HepG2 (cell line): Measurements from ENCODE around the gene RBBP9. TPM values are rescaled to one million over a fixed set of nuclear protein-coding genes. Genes with fewer than 3 reads are reported as not detected.

ENCODE experiments used
- BRCA1 ChIP-seq: sonication (generic); formaldehyde crosslinking; IDR thresholded peaks from 2 replicates; pipeline ENCODE4 v1.4.0; 2020; ENCODE audit warnings: missing genetic modification reagents
- CBX1 ChIP-seq: IDR thresholded peaks from one replicate; pipeline ENCODE4 v1.6.1; 2016; ENCODE audit warnings: antibody characterized with exemption, low read depth
- EED ChIP-seq: sonication (generic); formaldehyde crosslinking; IDR thresholded peaks from 2 replicates; pipeline ENCODE4 v1.5.0; 2020; ENCODE audit warnings: mild to moderate bottlenecking, missing genetic modification reagents
- FOXA1 ChIP-seq, 2 experiments: fragments of 450-650 bp in 1 of 2; sonication (generic) in 1 of 2; formaldehyde crosslinking in 1 of 2; IDR thresholded peaks; 2 replicates each; pipeline versions ENCODE4 v1.4.0 to v1.6.1; 2016 to 2020; ENCODE audit warnings: missing genetic modification reagents in 1 of 2
- GABPA ChIP-seq, 2 experiments: IDR thresholded peaks; 2 replicates each; pipeline ENCODE4 v1.6.1; 2011 to 2016; ENCODE audit warnings: low read depth in 2 of 2, low read length in 1 of 2, missing biosample characterization in 1 of 2, missing genetic modification characterization in 1 of 2
- MBD4 ChIP-seq: IDR thresholded peaks from 2 replicates; pipeline ENCODE4 v1.6.1; 2012; ENCODE audit warnings: low read length, inconsistent platforms, borderline replicate concordance
- MEF2D ChIP-seq: sonication (generic); formaldehyde crosslinking; IDR thresholded peaks from 2 replicates; pipeline ENCODE4 v1.5.1; 2020; ENCODE audit warnings: mild to moderate bottlenecking, missing genetic modification reagents
- NFYC ChIP-seq: IDR thresholded peaks from 2 replicates; pipeline ENCODE4 v1.6.1; 2016; ENCODE audit warnings: missing genetic modification reagents, missing compliant biosample characterization
- PAF1 ChIP-seq: IDR thresholded peaks from 2 replicates; pipeline ENCODE4 v1.6.1; 2016; ENCODE audit warnings: missing genetic modification reagents, missing compliant biosample characterization
- TCF7 ChIP-seq: sonication (generic); IDR thresholded peaks from 2 replicates; pipeline ENCODE4 v1.6.1; 2016; ENCODE audit warnings: antibody characterized with exemption, low read depth
- ZFP36L2 ChIP-seq: sonication (generic); formaldehyde crosslinking; IDR thresholded peaks from 2 replicates; pipeline ENCODE4 v1.4.0; 2020; ENCODE audit warnings: missing genetic modification reagents
- polyA plus RNA-seq, 8 experiments: library from polyadenylated mRNA; depleted of rRNA in 3 of 8; stranded (reverse) in 7 of 8; unstranded in 1 of 8; fragments of >200 nt; fragmentation: Illumina TruSeq in 4 of 8; extraction: Trizol in 4 of 8; gene quantifications; 2 replicates each; pipeline versions ENCODE4 v1.2.1 to v1.2.3, GENCODE V29; 2011 to 2016; ENCODE audit warnings: low read depth in 4 of 8, missing spikeins in 1 of 8, mixed read lengths in 1 of 8; ENCODE audit not compliant: insufficient read depth in 1 of 8
- total RNA-seq, 5 experiments: library from RNA; depleted of rRNA; stranded (reverse); fragments of >200 nt; fragmentation: Illumina TruSeq; extraction: Trizol; gene quantifications; 2 replicates each; pipeline ENCODE4 v1.2.3, GENCODE V29; 2016; ENCODE audit warnings: low read depth in 1 of 5
- TF ChIP-seq, protein P1 (sequence below): sonication (generic); formaldehyde crosslinking; IDR thresholded peaks from 2 replicates; pipeline ENCODE4 v1.4.0; 2020; ENCODE audit warnings: missing genetic modification reagents
- TF ChIP-seq, protein P2 (sequence below): sonication (generic); formaldehyde crosslinking; IDR thresholded peaks from 2 replicates; pipeline ENCODE4 v1.4.0; 2020; ENCODE audit warnings: mild to moderate bottlenecking, missing genetic modification reagents, borderline replicate concordance
- TF ChIP-seq, protein P3 (sequence below): IDR thresholded peaks from 2 replicates; pipeline ENCODE4 v1.6.1; 2016; ENCODE audit warnings: low read depth, borderline replicate concordance
- TF ChIP-seq, protein P4 (sequence below): sonication (generic); formaldehyde crosslinking; IDR thresholded peaks from 2 replicates; pipeline ENCODE4 v1.5.0; 2020; ENCODE audit warnings: missing genetic modification reagents
- TF ChIP-seq, protein P5 (sequence below): sonication (generic); formaldehyde crosslinking; IDR thresholded peaks from 2 replicates; pipeline ENCODE4 v1.5.0; 2020; ENCODE audit warnings: missing genetic modification reagents, mild to moderate bottlenecking, borderline replicate concordance

RBBP9 gene
- total and polyA plus RNA-seq, 2 of the 13 experiments (the other 11 are each of a cell fraction or from before 2014, with no cell fraction given), result 28.0 to 56.3 TPM

DNA sequence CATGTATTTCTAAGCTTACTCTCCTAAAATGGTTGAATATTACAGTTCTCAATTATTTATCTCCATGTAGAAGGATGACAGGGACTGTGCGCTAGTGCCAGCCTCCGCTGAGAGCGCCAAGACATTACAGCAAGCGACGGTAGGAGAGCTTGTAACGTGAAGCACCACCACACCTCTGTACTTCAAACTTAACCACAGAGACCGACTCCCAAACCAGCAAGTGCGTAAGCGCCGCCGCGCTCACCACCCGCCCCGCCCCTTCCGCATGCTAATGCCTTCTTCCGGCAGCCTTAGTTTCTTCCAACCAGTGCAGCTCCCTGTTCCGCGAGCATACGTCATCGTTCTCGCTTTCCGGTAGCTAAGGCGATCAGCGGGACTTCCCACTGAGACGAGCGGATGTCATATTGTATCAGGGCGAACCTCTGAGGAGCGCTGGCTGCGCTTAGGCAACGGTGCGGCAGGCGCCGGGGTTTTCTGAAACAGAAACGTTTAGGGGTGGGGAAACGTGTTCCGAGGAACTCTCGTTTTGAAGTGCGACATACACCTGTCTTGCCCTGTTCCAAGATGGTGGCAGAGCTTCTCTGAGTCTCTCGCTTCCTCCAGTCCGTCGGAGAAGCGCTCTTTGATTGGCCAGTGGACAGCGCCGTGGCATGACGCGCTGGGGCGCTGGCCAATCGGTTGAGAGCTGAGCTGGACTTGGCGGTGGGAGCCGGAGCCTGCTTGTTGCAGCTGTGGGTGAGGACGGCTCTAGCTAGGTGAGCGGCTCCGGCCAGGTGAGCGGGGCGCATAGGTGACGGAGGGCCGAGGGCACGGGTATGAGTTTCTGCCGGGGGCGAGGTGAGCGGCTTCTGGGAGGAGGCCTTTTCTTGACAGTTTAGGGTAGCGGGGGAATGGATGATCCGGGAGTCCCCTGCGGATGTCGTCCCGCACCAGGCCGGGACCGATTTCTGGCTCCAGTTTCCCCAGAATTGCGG, 10.5 kb upstream of the RBBP9 start, which contains the start of gene SEC23B (continued):
- peak; percentile 98 for TF ChIP-seq MEF2D (CRISPR knock-in tag)
- peak; percentile 19; the same call in 1 of the 2 replicates for TF ChIP-seq ZFP36L2 (CRISPR knock-in tag)
- TF ChIP-seq MBD4, result no peak
- TF ChIP-seq EED (CRISPR knock-in tag), result peak; percentile 96
- TF ChIP-seq, protein P1, sequence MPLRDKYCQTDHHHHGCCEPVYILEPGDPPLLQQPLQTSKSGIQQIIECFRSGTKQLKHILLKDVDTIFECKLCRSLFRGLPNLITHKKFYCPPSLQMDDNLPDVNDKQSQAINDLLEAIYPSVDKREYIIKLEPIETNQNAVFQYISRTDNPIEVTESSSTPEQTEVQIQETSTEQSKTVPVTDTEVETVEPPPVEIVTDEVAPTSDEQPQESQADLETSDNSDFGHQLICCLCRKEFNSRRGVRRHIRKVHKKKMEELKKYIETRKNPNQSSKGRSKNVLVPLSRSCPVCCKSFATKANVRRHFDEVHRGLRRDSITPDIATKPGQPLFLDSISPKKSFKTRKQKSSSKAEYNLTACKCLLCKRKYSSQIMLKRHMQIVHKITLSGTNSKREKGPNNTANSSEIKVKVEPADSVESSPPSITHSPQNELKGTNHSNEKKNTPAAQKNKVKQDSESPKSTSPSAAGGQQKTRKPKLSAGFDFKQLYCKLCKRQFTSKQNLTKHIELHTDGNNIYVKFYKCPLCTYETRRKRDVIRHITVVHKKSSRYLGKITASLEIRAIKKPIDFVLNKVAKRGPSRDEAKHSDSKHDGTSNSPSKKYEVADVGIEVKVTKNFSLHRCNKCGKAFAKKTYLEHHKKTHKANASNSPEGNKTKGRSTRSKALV (CRISPR knock-in tag), result peak; percentile 77
- peak; percentile 86 for TF ChIP-seq BRCA1 (CRISPR knock-in tag)
- TF ChIP-seq NFYC (CRISPR knock-in tag), result peak; percentile 97
- TF ChIP-seq, protein P2, sequence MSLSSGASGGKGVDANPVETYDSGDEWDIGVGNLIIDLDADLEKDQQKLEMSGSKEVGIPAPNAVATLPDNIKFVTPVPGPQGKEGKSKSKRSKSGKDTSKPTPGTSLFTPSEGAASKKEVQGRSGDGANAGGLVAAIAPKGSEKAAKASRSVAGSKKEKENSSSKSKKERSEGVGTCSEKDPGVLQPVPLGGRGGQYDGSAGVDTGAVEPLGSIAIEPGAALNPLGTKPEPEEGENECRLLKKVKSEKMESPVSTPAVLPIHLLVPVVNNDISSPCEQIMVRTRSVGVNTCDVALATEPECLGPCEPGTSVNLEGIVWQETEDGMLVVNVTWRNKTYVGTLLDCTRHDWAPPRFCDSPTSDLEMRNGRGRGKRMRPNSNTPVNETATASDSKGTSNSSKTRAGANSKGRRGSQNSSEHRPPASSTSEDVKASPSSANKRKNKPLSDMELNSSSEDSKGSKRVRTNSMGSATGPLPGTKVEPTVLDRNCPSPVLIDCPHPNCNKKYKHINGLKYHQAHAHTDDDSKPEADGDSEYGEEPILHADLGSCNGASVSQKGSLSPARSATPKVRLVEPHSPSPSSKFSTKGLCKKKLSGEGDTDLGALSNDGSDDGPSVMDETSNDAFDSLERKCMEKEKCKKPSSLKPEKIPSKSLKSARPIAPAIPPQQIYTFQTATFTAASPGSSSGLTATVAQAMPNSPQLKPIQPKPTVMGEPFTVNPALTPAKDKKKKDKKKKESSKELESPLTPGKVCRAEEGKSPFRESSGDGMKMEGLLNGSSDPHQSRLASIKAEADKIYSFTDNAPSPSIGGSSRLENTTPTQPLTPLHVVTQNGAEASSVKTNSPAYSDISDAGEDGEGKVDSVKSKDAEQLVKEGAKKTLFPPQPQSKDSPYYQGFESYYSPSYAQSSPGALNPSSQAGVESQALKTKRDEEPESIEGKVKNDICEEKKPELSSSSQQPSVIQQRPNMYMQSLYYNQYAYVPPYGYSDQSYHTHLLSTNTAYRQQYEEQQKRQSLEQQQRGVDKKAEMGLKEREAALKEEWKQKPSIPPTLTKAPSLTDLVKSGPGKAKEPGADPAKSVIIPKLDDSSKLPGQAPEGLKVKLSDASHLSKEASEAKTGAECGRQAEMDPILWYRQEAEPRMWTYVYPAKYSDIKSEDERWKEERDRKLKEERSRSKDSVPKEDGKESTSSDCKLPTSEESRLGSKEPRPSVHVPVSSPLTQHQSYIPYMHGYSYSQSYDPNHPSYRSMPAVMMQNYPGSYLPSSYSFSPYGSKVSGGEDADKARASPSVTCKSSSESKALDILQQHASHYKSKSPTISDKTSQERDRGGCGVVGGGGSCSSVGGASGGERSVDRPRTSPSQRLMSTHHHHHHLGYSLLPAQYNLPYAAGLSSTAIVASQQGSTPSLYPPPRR (CRISPR knock-in tag), result peak; percentile 16; the same call in 1 of the 2 replicates
- TF ChIP-seq, protein P3, sequence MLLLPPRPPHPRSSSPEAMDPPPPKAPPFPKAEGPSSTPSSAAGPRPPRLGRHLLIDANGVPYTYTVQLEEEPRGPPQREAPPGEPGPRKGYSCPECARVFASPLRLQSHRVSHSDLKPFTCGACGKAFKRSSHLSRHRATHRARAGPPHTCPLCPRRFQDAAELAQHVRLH, result peak; percentile 93
- TF ChIP-seq GABPA (IDR thresholded peaks at IDR 0.05; ENCODE audit: low read depth, low read length), result peak; percentile 74
- peak; percentile 97 for TF ChIP-seq GABPA (CRISPR knock-in tag; IDR thresholded peaks at IDR 0.05; ENCODE audit: low read depth)
- TF ChIP-seq FOXA1 (IDR thresholded peaks at IDR 0.05), result no peak
- peak; percentile 4; the same call in 1 of the 2 replicates for TF ChIP-seq FOXA1 (CRISPR knock-in tag; IDR thresholded peaks at IDR 0.05)
- no peak for TF ChIP-seq TCF7
- TF ChIP-seq CBX1, result peak; percentile 14
- no peak for TF ChIP-seq PAF1 (CRISPR knock-in tag)
- TF ChIP-seq, protein P4, sequence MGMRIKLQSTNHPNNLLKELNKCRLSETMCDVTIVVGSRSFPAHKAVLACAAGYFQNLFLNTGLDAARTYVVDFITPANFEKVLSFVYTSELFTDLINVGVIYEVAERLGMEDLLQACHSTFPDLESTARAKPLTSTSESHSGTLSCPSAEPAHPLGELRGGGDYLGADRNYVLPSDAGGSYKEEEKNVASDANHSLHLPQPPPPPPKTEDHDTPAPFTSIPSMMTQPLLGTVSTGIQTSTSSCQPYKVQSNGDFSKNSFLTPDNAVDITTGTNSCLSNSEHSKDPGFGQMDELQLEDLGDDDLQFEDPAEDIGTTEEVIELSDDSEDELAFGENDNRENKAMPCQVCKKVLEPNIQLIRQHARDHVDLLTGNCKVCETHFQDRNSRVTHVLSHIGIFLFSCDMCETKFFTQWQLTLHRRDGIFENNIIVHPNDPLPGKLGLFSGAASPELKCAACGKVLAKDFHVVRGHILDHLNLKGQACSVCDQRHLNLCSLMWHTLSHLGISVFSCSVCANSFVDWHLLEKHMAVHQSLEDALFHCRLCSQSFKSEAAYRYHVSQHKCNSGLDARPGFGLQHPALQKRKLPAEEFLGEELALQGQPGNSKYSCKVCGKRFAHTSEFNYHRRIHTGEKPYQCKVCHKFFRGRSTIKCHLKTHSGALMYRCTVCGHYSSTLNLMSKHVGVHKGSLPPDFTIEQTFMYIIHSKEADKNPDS (CRISPR knock-in tag), result no peak; the same call in 1 of the 2 replicates
- TF ChIP-seq, protein P5, sequence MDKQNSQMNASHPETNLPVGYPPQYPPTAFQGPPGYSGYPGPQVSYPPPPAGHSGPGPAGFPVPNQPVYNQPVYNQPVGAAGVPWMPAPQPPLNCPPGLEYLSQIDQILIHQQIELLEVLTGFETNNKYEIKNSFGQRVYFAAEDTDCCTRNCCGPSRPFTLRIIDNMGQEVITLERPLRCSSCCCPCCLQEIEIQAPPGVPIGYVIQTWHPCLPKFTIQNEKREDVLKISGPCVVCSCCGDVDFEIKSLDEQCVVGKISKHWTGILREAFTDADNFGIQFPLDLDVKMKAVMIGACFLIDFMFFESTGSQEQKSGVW (CRISPR knock-in tag), result no peak
